Muscle layer of duodenum (tissue), 2 donors: ENCODE measurements around the gene ITGBL1.

Experiments
- H3K27ac ChIP-seq: one replicate; pipeline ENCODE4 v1.7.0; 2013; ENCODE audit warnings: mild to moderate bottlenecking, low read length
- H3K27me3 ChIP-seq: one replicate; pipeline ENCODE4 v1.7.0; 2013; ENCODE audit warnings: low read depth, mild to moderate bottlenecking, control low read depth, low read length
- H3K36me3 ChIP-seq, 2 donors: one replicate each; pipeline ENCODE4 v1.7.0; 2013; ENCODE audit warnings: low read length in 2 of 2, control low read depth in 1 of 2, mild to moderate bottlenecking in 1 of 2; ENCODE audit not compliant: insufficient read depth in 2 of 2, control insufficient read depth in 1 of 2
- H3K4me1 ChIP-seq, 2 donors: one replicate each; pipeline ENCODE4 v1.7.0; 2013; ENCODE audit warnings: low read length in 2 of 2, mild to moderate bottlenecking in 2 of 2, control low read depth in 1 of 2, moderate library complexity in 1 of 2; ENCODE audit not compliant: insufficient read depth in 2 of 2, control insufficient read depth in 1 of 2
- H3K4me3 ChIP-seq, 2 donors: one replicate each; pipeline ENCODE4 v1.7.0; 2013; ENCODE audit warnings: low read length in 2 of 2, low read depth in 1 of 2, mild to moderate bottlenecking in 1 of 2
- H3K9me3 ChIP-seq, 2 donors: one replicate each; pipeline ENCODE4 v1.7.0; 2013; ENCODE audit warnings: low read length in 2 of 2, control low read depth in 1 of 2, mild to moderate bottlenecking in 1 of 2; ENCODE audit not compliant: control insufficient read depth in 1 of 2
- donor health status: healthy.

ITGBL1 gene

GRCh38 chr13:101452519-101453485 lies at the start of gene ITGBL1:
TSS of gene ITGBL1 (plus strand) at chr13:101452675. CDS start at chr13:101452834, 159 bp downstream.
- Histone ChIP-seq H3K4me1 (peaks cover 0 to 10% of the 10 kb centered on the region in 2 donors), H3K36me3 (no peaks in the 10 kb centered on the region), H3K9me3 (no peaks in the 10 kb centered on the region), H3K4me3 (peak within 1 kb of the TSS; percentile 60 to 61), H3K27me3 (no peaks in the 10 kb centered on the region), H3K27ac (no peak within 1 kb of the TSS)

GRCh38 chr13:101406791-101407190 lies 45.7 kb upstream of the ITGBL1 start:
- Histone ChIP-seq H3K4me3 (no peak overlapping the region), H3K27me3 (no peaks in the 10 kb centered on the region), H3K36me3 (no peaks in the 10 kb centered on the region), H3K9me3 (no peaks in the 10 kb centered on the region), H3K4me1 (no peaks in the 10 kb centered on the region), H3K27ac (no peak overlapping the region)

GRCh38 chr13:101408154-101408553 lies 44.3 kb upstream of the ITGBL1 start:
- Histone ChIP-seq H3K27ac (no peak overlapping the region), H3K4me1 (no peaks in the 10 kb centered on the region), H3K4me3 (no peak overlapping the region), H3K9me3 (no peaks in the 10 kb centered on the region), H3K27me3 (no peaks in the 10 kb centered on the region), H3K36me3 (no peaks in the 10 kb centered on the region)

- Histone ChIP-seq H3K36me3 (no peaks in the 10 kb centered on the region), H3K27me3 (no peaks in the 10 kb centered on the region), H3K9me3 (no peaks in the 10 kb centered on the region), H3K4me3 (no peak overlapping the region), H3K27ac (no peak overlapping the region), H3K4me1 (no peaks in the 10 kb centered on the region)
Observed at GRCh38 chr13:101408992-101409656, 43.4 kb upstream of the ITGBL1 start.

- no peaks in the 10 kb centered on the region for H3K9me3 ChIP-seq
- no peak overlapping the region for H3K4me3 ChIP-seq
- H3K27ac ChIP-seq: no peak overlapping the region
- no peaks in the 10 kb centered on the region for H3K36me3 ChIP-seq
- H3K27me3 ChIP-seq: peaks cover 3% of the 10 kb centered on the region
- H3K4me1 ChIP-seq: peaks cover 0 to 9% of the 10 kb centered on the region in 2 donors
Observed at GRCh38 chr13:101412076-101412475, 40.4 kb upstream of the ITGBL1 start.

- Histone ChIP-seq H3K36me3 (no peaks in the 10 kb centered on the region), H3K27ac (no peak overlapping the region), H3K4me3 (peak overlapping the region in 1 of 2 donors; percentile 63), H3K27me3 (peaks cover 4% of the 10 kb centered on the region), H3K4me1 (peaks cover 0 to 9% of the 10 kb centered on the region in 2 donors), H3K9me3 (no peaks in the 10 kb centered on the region)
Observed at GRCh38 chr13:101415358-101416174, 36.9 kb upstream of the ITGBL1 start.

- H3K27ac ChIP-seq: no peak within 1 kb of the TSS
- H3K27me3 ChIP-seq: peaks cover 4% of the 10 kb centered on the region
- H3K4me3 ChIP-seq: peak within 1 kb of the TSS; percentile 50 to 63
- no peaks in the 10 kb centered on the region for H3K36me3 ChIP-seq
- no peaks in the 10 kb centered on the region for H3K9me3 ChIP-seq
- peaks cover 0 to 9% of the 10 kb centered on the region in 2 donors for H3K4me1 ChIP-seq
Observed at GRCh38 chr13:101416181-101417042, 36.1 kb upstream of the ITGBL1 start, which contains the start of gene NALCN. TSS of gene NALCN (minus strand) at chr13:101416508. CDS start at chr13:101399126, 17,382 bp downstream.

GRCh38 chr13:101417043-101417406 lies 35.5 kb upstream of the ITGBL1 start:
- Histone ChIP-seq H3K36me3 (no peaks in the 10 kb centered on the region), H3K27me3 (peaks cover 4% of the 10 kb centered on the region), H3K27ac (no peak overlapping the region), H3K4me1 (peaks cover 0 to 9% of the 10 kb centered on the region in 2 donors), H3K9me3 (no peaks in the 10 kb centered on the region), H3K4me3 (peak overlapping the region; percentile 50 to 63)

GRCh38 chr13:101417501-101417900 lies 35.0 kb upstream of the ITGBL1 start:
- Histone ChIP-seq H3K9me3 (no peaks in the 10 kb centered on the region), H3K36me3 (no peaks in the 10 kb centered on the region), H3K27ac (no peak overlapping the region), H3K27me3 (peaks cover 4% of the 10 kb centered on the region), H3K4me3 (no peak overlapping the region), H3K4me1 (peaks cover 0 to 9% of the 10 kb centered on the region in 2 donors)

- no peaks in the 10 kb centered on the region for H3K27me3 ChIP-seq
- H3K27ac ChIP-seq: no peak overlapping the region
- H3K4me1 ChIP-seq: no peaks in the 10 kb centered on the region
- no peaks in the 10 kb centered on the region for H3K9me3 ChIP-seq
- no peak overlapping the region for H3K4me3 ChIP-seq
- H3K36me3 ChIP-seq: no peaks in the 10 kb centered on the region
Observed at GRCh38 chr13:101423872-101424271, 28.6 kb upstream of the ITGBL1 start.
